Measurements from ENCODE around the gene ESPN.

DNA sequence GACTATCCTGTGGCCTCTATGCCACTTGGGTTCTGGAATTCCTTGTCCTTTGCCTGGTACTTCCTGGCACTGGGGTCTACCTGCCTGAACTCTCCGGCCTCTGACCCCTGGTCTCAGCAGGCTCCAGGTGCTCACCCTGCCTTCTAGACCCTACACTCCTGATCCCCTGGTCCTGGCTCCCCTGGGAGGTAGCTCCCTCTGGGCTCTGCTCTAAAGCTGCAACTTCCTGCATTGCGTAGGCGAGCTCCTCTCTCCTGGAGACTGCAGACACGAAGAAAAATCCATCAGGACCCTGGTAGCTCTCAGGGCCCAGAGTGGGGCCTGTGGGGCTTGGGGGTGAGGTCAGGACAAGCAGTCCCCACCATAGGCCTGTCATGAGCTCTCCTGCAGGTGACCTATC is 74.7 kb downstream of the ESPN start:
- TF ChIP-seq POLR2A (IDR thresholded peaks at IDR 0.05), result no peak
- no peak for TF ChIP-seq CTCF (IDR thresholded peaks at IDR 0.05)
- TF ChIP-seq EP300 (IDR thresholded peaks at IDR 0.05; ENCODE audit: low read depth), result no peak

All from transverse colon (tissue), 3 donors.